Stimulated activated CD8-positive, alpha-beta memory T cell treated with anti-CD3 and anti-CD28 coated beads, Interleukin-7, amount 100 ng/mL, for 4 hours (primary cell): ENCODE measurements around the gene SEC24D.

Experiments
- DNase-seq, 2 donors: peaks; one replicate each; pipeline ENCODE4 v3.0.0-alpha.2; 2020; ENCODE audit warnings: low read depth in 2 of 2

Gene SEC24D

DNA sequence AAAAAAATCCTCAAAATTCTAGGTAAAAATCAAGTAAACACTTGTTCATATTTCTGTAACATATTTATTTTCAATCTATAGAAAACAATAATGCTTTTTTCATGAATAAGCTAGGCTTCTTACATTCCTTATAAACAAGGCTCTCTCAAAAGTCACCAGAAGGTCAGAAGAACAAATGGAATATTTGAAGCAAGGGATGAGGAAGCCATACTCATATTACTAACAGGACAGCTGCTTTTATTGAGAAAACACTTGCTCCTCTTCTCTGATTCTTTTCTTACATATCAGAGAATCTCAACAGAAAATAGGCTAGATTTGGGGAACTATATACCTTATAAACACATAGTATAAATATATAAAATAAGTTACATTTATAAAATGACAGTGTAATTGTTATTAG is 82.8 kb downstream of the SEC24D start:
- DNase-seq: no peak

- no peak for DNase-seq
Measured at GRCh38 chr4:118752551-118752950, 83.4 kb downstream of the SEC24D start.

GRCh38 chr4:118751629-118752323 is 84.2 kb downstream of the SEC24D start:
- no peak for DNase-seq

DNA sequence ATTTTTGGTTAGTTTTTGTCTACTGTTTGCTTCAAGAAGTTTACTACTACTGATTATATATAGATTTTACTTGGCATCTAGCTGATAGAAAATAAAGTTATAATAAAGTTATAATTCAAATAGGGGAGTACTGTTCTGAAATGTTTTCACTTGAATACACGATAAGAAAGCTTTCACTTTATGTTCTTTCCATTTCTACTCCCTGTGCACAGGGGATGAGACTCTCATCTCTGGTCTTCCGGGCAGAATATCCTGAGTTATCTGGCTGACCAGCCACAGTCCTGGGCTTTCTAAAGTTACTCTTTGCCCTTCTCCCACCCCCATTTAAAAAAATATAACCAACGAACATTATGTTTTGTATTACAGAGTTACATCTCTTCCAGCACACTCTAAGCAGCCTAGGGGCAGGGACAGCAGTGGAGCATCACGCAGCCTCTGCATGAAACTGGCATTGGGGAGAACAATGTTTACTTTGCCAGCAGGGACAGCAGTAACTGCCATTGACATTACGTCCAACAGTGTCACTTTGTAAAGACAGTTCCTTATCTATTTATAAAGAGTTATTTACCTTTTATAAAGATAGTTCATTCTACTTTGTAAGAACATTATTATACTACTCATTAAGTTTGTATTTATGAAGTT is 86.5 kb downstream of the SEC24D start:
- no peak for DNase-seq

DNA sequence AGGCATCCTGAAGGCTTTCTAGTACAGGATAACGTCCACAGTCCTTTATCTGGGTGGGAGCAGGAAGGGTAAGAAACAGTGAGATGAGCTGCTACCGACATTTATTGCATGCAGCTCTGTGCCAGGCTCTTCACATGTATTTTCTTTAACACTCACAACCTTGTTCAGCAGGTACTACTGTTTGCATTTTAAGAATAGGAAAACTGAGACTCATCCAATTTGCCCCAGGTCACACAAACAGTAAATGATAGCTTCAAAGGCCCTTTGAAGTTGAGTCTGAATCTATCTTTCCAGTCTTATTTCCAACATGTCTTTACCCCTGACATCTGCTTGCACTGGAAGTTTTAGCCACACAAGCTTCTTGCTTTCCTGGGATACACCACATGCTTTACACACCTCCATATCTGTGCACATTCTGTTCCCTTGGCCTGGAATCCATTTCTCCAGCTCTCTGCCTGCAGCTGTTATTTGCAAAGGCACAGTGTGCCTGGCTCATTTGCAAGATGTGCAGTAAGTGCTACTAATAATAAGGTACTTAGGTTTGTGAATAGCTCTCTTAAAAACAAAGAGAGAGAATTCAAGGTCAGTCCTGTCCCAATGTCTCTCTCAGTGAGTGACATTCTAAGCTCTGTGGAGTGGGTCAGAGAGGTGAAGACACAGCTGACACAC is 89.5 kb downstream of the SEC24D start:
- no peak for DNase-seq

GRCh38 chr4:118745357-118745756 is 90.6 kb downstream of the SEC24D start:
- DNase-seq: no peak

- no peak for DNase-seq
Measured at GRCh38 chr4:118743867-118744266, 92.1 kb downstream of the SEC24D start.

DNA sequence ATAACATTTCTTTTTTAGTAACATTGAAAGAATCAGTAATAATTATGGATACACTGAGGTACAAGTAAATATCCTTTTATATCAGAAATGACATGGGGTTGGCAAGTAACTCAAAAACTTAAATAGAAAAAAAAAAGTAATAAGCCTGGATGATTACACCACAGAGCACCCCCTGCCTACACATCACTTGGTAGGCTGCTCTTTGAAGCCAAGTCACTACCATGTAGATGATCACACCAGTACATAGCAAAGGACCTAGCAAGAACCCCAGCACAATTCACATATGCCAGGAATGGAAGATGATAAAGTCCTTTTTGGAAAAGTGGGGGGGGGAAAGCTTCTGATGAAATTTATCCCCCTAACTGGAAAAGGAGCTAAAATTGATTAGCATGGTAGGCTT is 93.9 kb downstream of the SEC24D start:
- DNase-seq: no peak

DNA sequence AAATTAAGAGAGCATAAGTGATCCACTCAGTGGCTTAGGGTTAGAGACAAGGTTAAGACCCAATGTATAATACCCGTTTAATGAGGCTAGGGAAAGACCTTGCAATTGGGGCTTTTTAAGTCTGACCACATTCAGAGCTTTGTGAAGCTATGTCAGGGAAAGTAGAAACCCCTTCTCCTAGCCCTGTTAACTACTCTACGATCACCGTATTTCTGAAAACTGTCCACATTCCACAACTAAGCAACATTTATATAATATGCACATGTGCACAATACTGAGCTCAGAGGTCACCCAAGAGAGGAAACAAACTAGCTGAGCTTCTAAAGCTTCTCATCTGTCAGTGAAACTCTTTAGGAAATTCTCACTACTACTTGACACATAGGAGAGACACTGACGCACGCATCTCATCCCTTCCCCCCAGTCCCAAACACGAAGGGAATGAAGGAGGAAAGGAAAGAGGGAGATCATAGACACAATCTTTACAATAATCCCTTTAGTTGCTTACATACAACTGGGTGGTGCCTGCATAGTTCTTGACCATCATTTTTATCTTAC is 94.5 kb downstream of the SEC24D start:
- DNase-seq: no peak

DNA sequence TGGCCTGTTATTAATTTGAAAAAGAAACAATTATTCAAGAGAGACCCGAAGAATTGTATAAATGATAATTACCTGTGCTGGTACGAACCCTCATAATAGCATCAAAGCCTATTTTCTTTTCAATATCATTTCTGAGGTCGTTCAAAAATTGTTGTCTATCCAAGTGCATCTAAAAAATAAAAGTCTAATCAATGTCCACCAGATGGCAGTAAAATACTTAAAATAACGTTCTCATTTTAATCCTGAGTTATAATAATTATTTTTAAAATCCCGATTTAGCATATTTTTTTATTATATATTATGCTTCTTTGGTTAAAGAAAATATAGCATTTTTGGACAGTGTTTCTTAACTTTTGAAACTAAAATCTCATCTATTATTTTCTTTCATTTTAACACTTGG is 95.1 kb downstream of the SEC24D start:
- DNase-seq: no peak

DNA sequence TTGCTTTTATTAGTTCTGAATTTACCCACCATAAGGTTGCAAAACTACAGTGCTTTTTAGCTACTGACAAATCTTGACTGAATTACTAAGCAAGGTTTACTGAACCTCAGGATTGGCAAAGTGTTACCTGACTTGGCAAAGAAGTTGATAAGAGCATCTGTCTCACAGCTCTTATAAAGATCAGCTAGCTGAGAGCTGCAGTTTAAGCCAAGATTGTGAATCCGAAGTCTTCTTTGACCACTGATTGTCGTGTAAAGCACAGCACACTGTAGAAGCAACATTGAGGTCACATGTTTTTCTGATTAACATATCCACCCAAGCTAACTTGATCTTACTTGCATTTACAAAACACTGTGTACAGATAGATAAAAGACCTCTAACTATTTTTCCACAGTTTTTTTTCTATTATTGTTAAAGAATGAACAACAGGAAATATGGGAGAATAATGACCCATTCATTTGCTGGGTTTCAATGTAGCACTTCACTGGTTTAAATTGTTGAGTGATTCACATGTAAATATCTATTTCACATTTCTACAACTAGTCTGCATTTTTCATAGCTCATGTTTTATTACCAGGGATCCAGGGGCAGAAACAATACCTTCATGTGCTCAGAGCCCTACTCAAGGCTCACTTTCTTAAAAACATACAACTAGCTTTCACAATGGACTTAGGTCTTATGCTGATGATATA is 96.8 kb downstream of the SEC24D start:
- no peak for DNase-seq

GRCh38 chr4:118738090-118738489 is 97.8 kb downstream of the SEC24D start:
- no peak for DNase-seq

DNA sequence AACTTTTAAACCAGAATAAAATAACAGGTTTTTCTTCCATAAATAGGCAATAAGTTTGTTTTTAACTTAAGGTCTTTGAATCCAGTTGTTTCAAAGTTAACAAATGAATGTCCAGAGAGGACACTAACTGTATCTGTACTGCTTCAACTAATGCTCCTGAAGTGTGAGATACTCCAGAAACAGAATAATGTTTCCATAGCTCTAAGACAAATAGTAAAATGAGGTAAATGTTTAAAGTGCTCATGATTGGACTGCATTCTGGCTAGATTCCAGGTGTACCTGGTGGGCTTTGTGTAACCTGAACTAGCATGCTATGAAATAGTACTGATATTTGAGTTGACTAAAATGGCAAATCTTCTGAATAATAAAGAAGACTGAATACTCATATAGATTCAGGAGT is 99.0 kb downstream of the SEC24D start:
- DNase-seq: no peak

DNA sequence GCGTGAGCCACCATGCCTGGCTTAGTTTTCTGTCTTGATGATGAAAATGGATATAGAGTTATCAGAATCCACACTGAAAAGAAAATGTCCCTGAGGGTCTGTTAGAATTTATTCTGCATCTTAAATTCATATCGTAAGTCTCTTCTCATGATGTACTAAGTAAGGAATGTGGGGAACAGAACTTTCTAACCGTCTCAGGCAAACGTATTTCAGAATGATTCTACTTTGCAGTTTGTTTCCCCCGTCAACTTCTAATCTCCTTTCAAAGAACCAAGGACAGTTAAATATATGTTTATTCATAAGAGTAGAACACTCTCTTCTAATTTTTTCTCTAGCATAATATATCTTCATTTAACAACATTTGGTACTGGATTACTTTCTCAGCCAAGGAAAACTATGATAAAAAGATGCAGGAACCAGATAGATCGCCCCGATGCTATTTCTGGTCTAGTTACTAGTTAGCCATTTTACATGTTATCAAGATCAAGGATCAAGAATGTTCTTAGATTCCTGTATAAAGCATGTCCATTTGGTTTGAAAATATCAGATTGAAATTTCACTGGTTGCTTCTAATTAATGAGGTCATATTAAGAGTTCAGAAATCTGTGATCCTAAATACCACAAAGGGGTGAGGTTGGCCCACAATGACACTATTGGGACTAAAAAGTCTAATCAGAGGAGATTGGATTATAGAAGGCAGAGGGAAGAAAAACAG is 101.3 kb downstream of the SEC24D start:
- no peak for DNase-seq

GRCh38 chr4:118732591-118733330 is 103.2 kb downstream of the SEC24D start:
- no peak for DNase-seq

DNA sequence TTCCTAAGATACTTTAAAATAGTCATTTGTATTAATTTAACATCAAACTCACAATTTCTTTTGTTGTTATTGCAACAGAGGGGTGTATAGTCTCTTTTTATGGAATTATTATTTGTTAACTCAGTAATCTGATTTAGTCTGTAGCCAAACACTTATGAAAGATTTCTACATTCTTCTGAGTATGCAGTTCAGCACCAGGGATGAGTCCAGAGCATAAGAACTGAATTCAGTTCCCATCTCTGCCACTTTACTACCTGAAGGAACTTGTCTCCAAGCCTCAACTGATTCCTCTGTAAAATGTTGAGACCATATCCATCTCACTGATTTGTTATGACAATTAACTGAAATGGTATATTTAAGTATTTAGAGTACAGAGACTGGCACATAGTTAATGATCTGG is 105.2 kb downstream of the SEC24D start:
- DNase-seq: no peak

DNA sequence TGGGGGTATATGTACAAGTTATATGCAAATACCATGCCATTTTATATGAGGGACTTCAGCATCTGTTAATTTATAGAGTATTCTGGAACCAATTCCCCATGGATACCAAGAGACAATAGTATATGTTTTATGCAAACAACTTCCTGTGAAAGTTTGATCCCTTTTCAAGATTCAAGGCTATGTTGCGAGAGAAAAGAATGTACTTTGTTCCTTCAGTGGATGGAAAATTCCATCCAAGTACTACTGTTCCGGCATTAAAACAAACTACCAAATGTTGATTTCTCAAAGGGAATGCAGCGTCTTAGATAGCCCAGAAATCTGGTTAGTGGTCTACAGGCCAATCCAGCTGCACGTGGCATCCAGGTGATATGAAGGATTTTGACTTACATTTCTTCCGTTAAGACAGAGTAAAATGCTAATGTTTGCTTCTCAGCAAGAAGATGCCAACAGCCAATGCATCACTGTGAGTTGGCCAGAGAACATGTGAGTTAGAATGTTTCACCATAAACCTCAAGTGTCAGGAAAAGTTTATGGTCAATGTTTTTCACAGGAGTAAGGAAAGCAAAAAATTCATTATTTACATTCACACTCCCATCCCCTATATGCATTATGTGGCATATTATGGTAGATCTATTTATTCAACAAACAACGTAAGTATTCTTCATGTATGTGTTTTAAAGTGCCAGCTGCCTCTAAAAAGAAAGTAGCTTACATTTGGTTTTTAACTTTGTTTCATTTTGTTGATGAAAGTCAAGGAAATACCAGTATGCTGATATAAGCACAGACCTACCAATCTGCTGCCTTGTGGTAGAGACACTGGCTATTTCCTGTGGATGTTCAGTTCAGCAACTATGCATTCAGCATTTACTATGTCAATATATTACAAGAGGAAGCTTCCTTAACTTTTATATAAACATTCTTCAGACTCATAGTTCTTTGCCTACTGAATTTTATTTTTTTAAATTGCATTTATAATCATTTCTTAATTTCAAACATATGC is 106.3 kb downstream of the SEC24D start:
- DNase-seq: no peak

- no peak for DNase-seq
Measured at GRCh38 chr4:118727360-118727759, 108.6 kb downstream of the SEC24D start.

DNA sequence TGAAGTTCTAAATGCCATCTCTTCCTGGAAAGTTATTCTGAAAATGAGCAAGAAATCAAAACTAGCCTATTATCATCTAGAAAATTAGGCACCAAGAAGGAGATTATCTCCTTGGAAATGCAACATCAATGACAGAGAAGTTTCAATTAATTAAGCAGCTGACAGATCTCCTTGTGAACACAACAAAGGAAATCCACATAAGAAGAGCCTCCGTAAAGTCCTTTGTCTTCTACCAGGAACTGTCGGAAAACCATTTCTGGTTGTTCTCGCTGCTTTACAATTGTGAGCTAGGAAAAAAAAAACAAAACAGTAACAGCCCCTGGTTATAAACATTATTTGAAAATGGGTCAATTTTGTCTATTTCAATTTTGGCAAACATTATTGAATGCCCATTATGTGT is 112.6 kb downstream of the SEC24D start:
- DNase-seq: no peak

DNA sequence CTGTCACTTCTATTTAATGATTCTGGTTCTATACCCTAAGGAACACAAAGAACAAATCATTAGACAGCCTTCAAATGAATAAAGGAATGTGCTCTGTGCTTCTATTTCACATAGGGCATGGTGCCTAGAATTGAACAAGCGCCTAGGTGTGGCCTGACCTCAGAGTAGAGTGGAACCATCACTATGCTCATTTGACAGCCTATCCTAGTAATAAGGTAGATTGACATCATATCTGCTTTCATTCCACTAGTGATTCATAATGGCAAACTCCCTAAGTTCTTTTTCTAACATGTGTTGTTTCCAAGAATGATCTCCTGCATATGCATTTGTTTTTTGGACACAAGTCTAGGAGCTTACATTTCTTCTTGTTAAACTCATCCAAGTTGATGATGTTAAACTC is 114.2 kb downstream of the SEC24D start:
- no peak for DNase-seq
